Fibroblast of the conjunctiva (primary cell): Measurements from ENCODE around the gene SPG11.
"Not testable (repeated sequence)": the region's sequence is repeated elsewhere in the genome, so short reads cannot be mapped to it uniquely, and the experiment has no call there.

ENCODE experiments used
- DNase-seq: peaks from one replicate; pipeline ENCODE4 v3.0.0-alpha.2; 2010; ENCODE audit warnings: low read depth

Gene SPG11

DNA sequence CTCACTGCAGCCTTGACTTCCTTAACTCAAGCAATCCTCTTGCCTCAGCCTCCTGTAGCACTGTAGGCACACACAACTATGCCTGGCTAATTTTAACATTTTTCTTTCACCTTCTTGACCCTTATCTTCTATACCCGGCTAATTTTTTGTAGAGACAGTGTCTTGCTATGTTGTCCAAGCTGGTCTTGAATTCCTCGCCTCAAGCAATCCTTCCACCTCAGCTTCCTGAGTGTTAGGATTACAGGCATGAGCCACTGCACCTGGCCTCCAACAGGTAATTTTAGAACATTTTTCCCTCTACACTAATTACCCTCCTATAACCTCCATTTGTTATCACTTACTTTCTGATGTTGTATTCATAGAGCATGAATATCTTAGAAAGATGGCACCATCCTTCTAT is 60.3 kb downstream of the SPG11 start:
- no peak for DNase-seq

DNA sequence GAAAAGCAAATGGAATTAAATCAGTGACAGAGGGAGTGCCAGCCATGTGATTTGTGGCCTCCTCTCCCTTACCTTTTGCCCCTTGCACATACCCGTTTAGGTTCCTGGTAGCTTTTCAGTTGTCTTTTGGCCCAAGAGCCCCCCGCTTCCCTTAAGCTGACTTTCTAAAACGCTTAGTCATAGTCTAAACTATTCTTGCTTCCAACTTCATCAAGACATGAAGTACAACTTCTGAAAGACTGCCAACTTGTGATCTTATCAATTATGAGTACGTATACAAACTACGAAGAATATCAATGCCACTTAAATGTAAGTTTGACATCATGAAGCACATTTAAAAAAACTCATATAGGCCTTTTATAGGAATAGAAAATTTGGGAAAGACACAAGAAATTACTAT is 64.6 kb downstream of the SPG11 start:
- peak; percentile 33 for DNase-seq

DNA sequence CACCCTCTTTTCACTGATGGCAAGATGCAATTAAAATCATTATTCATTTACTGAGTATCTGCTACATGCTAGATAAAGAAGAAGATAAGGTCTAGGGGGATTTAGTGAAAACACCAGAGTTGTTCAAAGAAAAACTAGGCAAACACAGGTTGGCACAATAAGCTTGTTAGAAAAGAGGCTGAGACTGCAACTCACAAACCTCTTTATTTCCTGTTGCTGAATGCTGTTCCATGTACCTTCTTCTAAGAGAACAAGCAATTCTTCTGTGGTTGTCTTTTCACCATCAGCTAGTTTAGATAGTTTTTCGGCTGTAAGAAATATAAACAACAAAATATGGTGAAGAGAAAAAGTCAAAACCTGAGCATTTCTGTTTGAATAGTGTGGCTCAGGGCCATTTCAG is 65.4 kb downstream of the SPG11 start:
- no peak for DNase-seq

DNA sequence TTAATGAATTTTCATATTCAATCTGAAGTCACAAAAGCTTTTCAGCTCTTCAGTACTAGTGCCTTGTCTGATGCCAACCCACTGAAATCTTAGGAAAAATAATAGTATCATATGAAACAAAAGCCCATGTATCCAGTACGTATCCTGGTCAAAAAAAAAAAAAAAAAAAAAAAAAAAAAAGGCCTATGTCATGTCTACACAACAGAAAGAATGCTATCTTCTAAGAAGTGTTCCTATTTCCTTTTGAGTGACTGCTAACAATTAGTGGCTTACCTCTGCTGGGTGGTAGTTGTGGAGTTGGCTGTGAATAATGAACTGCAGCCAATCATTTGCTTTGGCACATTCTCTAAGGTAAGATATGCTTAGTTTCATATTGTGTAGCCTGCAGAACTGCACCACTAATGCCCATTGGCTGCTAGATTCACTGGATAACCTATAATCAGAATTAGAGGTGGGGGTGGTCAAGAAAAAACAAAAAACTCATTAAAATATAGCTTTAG is 66.9 kb downstream of the SPG11 start:
- DNase-seq: no peak

DNA sequence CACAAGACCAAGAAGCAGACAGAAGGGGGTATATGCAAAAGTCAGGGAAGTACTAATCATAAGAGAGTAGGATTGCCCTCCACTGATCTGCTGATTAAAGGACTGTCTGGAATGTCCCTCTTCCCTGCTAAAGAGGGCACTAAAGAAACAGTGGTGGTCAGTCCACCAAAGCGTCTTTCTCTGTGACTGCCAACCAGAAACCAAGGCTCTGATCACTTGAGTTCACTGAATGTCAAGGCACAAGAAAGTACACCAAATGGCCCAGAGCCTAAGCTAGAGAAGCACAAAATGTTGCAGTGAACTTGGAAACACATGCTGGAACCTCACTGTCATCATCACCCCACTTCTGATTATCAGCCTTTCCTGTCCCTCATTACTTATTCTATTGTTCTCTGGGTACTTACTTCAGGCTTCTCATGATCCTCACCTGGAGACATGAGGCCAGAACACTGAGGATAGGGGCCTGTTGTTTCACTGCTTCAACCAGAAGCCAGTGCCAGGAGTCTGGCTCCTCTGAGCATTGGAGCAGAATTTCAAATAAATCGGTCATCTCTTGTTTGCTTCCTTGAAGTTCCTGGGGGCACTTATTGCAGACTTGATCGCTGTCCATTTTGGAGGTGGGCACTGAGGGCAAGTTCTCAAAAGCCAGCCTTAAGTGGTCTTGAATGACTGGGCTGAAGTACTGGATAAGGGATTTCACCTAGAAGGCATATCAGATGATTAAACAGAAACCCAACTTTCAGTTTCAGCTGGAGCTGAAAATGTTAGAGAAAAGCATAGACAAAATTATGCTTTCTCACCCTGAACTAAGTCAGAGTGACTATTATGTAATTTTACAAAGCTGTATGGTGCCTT is 67.6 kb downstream of the SPG11 start:
- DNase-seq: no peak

DNA sequence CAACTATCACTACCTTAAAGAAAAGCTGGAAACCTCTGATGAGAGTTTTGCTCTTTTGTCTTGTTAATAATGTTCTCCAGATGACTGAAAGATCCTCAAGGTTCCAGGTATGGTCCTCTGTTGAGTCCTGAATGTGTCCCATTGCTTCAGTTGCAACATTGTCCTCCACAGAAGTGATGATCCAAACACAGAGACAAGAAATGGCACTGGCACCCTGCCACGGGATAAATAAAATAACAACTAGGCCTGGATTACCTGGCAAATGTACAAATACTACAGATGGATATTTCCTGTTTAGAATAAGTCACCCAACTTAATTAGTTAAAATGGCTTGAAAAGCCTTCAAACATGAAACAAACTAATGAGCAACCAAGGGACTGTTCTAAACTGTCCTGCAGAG is 68.2 kb downstream of the SPG11 start:
- no peak for DNase-seq

DNA sequence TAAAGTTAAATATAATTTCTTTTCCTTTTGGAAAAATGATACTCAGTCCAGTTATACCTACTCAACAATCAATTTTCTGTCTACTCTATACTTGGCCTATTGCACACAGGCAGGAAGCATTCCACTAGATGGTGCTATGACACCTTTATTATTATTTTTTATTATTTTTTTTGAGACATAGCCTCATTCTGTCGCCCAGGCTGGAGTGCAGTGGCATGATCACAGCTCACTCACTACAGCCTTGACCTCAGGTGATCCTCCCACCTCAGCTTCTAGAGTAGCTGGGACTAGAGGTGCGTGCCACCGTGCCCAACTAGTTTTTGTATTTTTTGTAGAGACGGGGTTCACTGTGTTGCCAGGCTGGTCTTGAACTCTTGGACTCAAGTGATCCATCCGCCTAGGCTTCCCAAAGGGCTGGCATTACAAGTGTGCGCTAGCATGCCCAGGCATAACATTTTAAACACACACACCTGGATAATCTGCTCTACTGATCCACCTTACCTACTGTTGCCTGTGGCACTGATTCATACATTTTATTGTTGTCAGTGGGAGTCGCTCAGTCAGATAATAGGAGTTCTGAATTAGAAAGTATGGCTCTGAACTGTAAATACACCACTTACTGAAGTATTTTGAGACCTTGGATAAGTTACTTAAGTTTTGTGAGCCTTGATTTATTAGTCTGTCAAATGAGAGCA is 70.3 kb downstream of the SPG11 start:
- no peak for DNase-seq

DNA sequence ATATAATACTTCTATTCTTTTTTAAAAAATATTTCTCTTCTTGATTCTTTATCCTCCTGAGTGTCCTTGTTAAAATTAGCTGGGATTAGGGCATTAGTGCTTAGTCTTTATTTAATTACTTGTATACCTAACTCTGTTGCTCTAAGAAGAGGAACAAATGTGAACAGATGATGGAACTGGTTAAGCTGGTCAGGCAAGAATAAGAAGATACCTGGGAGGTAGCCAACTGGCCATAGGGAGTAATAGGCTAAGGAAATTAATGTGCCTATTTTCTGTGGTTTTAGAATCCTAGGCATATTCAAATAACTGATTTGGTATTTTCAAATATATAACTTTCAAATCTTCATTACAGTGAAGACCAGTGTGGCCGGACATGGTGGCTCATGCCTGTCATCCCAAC is 72.1 kb downstream of the SPG11 start:
- DNase-seq: no peak

DNA sequence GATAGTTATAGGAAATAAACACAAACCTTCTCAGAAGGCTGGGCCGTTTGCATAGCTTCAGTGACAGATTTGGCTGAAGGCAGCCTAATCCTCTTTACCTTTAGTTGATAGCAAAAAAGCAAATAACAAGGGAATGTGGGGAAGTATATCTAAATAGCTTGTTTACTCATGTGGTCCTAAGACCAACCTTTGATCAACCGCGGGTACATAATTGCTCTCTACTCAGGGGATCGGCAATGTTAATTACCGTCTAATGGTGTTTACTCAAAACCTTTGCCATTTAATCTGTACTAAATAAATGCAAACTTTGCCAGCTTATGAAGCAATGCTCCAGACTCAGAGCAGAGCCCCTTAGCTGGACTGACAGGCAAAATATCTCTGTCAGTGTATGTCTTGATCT is 74.9 kb downstream of the SPG11 start:
- DNase-seq: no peak

DNA sequence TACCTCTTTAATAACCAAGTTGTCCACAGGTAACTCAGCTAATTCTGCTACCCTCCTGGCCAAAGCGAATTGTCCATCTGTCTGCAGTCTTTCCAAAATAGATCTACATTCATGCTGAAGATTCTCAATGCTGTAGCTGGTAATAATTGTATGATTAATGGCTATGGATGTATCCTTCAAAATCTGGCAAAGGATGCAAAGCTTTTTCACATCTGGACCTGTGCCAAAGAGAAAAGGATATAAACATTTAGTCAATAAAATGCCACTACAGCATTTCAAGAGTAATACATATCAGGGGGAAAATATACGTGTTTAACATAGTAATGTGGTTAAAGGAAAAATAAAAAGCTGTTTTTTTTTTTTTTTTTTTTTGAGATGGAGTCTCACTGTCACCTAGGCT is 77.8 kb downstream of the SPG11 start:
- DNase-seq: no peak

DNA sequence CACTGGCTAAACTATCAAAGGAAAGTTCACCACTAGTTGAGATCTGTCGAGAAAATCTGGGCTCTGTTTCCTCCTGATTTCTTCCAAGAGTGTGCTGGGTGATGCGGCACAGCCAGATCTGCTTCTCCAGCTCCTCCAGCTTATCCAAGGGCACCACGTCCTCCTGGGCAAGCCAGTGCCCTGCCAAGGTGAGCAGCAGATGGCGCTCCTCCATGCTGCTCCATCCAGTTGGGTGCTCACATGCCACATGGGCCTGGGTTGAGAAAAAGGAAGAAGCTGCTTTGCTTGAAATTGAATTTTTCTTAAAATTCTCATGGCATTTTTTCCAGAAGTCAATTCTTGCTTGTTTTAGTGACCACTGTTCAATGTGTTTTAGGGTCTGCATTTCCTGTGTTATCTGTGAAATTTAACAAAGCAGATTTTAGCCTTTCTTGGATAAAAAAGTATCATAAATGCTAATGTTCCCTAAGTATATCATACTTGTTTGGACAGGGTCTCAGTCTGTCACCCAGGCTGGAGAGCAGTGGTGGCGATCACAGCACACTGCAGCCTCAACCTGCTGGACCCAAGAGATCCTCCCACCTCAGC is 79.2 kb downstream of the SPG11 start:
- peak; percentile 9 for DNase-seq

DNA sequence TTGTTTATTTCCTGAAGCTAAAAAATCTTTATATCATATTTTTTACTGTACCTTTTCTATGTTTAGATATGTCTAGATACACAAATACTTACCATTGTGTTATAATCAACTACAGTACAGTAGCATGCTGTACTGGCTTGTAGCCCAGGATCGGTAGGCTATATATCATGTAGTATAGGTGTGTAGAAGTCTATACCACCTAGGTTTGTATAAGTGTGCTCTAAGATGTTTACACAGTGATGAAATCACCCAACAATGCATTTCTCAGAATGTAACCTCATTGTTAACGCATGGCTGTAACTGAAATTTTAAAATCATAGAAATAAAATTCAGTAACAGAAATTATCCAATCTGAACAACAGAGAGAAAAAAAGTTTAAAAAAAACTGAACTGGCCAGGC is 83.4 kb downstream of the SPG11 start:
- no peak for DNase-seq

DNA sequence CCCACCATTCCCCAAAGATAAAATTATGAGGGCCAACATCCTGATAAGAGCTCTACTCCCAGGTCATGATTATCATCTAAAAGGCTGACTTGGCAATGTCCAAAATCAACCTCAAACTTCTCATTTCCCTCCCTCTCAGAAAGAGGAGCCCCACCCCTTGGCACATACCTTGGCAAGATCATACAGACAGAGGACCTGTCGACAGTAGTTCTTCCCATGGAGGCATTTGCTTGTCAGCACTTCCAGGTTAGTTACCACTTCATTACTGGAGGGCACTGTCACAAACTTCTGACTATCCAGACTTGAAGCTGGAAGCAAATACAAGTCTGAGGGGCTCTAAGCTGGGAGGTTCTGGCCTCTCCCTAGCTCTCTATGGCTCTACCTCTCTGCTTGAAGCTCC is 88.7 kb downstream of the SPG11 start:
- DNase-seq: no peak

DNA sequence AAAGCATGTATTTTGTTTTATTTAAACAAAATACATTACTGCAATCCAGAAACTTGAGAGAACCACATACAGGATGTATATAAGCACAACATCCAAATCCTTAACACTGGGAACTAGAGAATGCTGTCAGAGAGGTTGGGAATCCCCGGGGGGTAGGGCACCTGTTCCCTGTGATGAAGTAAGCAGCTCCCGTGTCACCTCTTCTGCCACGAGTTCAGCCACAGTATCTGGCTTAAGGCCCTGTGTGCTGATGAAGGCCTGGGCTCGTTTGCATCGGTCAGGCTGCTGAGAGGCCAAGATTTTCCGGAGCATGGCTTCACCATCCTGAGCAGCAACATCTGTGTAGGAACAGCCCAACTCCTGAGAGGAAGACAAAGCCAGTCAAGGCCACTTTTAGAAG is 90.1 kb downstream of the SPG11 start:
- DNase-seq: no peak

DNA sequence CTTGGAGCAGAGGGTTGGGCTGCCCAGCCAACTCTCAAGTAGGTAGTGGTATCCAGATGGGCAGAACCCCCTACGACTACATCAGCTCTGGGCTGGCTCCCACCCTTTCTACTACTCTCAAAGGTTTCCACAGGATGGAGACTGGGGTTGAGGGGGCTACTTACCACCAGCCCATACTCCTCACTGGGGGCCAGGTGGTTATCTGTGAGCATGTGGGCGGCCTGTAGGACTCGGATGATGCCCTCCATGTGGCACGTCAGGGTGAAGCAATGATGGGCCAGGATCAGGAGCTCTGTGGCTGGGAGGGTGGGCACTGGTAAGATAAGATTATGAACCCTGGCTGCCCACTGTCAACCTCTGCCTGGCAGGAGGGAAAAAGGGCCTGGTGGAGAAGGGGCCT is 93.1 kb downstream of the SPG11 start:
- no peak for DNase-seq

DNA sequence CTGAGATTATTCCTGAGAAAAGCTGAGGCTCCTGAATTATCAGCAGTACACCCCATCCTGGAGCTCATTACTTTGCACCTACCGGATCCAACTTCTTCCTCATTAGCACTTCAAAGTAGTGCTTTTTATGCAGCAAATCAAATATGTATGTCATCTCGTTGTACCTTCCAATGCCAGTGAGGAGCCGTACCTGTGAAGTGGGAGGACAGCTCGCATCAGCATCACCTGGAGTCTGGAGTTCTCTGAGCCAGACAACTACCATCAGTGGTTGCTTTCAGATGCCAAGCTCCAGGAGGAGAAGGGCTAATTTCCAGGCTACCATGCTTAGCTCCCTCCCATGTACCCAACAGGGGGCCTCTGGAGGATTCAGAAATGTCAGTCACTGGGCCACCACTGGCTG is 94.1 kb downstream of the SPG11 start:
- no peak for DNase-seq

DNA sequence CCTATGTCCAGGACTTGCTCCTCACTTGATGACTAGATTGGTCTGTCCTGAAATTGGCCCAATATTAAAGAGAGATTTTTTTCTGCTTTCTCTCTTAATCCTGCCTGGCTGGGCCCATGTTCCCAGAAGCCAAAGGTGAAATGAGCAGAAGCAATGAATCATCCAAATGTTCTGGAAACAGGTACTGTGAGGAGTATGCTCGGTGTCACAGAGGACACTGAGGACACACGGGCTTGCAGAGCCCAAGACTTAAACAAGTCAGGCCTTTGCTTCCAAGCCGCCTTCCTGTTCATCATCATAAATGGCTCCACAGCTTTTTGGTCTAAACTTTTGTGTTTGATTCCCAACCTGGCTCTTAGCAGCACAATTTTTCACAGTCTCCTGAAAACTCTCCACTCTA is 95.1 kb downstream of the SPG11 start:
- no peak for DNase-seq

DNA sequence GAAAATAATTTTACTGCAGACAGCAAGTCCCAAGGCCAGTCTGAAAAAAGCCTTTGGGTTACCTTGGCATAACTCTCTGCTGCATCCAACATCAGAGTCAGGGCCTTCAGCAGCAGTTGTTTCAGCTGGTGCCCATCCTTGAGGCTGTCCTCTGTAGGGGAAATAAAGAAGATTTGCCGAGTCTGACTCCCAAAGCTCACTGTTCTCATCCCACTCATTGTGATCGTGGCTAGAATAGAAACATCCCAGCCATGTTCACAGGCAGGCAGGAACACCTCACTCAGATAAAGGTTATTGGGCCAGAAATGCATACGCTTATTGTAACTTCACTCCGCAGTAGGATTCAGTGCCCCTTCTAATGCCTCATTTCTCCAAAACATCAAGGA is 97.3 kb downstream of the SPG11 start:
- no peak for DNase-seq

DNA sequence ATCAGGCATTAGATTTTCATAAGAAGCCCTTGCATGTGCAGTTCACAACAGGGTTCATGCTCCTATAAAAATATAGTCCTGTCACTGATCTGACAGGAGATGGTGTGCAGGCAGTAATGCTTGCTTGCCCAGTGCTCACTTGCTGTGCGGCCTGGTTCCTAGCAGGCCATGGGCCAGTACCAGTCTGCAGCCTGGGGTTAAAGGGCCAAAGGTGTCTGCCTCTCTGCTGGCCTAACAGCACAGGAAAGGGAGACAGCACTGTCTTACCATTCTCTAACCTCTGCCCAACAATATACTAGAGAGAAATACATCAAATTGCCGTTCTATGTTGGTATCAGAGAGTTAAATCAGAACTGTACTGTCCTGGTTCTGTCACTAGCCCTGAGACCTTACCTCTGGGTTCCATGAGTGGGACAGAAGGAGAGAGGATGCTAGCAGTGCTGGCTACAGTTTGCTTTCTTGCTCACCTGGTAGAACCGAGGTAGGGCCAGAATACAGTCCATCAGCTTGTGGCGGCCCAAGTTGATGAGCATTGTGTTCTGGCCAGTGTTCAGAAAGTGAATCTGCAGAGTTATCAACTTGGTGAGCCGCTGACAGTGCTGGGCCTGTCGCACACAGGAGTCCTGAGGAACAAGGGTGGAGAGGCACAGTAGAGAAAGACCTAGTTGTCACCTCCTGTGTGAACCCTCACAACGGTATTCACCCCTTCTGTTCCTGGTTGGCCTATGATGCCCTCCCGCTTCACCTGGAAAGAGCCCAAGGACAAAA is 97.9 kb downstream of the SPG11 start:
- no peak for DNase-seq

DNA sequence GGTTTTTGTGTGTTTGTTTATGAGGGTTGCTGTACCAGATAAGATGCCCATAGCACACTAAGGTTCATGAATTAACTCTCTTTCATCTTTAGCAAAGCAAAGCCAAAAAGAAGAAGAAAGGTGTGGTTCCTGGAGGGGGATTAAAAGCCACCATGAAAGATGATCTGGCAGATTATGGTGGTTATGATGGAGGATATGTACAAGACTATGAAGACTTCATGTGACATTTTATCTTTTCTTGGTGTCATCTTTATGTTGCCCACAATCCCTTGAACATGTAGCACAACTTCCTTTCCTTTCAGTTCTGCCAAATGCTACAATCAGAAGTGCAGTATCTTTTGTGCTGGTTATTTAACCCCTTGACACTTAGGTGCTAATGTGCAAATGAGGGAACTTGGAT is 102.5 kb downstream of the SPG11 start:
- DNase-seq: not testable (repeated sequence)

DNA sequence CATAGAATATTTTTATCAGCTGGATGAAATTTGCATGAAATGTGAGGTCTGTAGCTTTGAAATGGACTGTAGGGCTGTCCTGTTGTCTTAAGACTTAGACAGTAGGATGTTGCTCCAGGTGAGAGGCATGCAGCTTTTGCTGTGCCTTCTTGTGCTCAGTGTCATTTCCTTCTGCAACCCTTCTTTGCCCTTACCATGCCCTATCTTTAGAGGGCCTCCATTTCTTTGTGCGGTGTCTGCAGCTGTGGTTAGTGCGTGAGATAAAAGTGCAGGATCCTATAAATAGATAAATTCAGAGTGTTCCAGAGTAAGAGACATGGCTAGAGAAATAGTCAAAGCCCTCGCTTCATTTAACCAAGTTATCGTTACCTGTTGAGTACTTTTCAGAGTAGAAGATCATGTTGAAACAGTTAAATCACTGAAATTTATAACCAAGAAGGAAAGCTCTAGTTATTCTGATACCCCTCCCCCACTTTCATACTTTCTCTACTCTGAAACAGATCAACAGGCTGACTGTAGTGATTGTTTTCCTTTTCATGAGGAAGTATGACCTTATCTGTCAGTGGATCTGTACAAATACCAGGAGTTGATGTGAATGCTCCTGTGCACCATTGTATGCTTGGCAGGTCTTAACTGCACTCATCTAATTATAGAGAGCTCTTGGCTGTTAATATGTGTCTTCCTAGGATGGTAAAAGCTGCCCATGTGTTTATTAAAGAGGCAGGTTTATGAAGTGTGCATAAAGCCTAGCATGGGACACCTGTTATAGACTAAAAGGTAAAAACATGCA is 108.3 kb downstream of the SPG11 start:
- DNase-seq: no peak

DNA sequence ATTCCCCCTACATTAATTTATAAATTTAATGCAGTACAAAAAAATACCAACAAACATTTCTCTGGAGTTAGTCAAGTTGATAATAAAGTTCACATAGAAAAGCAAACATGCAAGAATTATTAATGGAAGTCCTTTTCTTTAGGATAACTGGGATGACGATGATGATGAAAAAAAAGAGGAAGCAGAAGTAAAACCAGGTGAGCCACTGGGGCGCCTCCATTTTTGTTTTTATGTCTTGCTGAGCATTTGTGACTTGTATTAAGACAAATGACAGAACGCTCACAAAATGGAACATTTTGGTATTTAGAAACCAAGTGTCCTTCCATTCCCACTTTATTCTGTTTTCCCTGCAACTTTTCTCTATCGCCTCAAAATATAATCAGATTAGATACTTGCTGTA is 112.7 kb downstream of the SPG11 start:
- no peak for DNase-seq
